HL-60 (cell line): ENCODE measurements around the gene L1CAM.
A peak's percentile ranks its signal among the peaks of the same experiment; 100 is the strongest.

Source experiments
- DNase-seq, 2 experiments: peaks; one replicate each; pipeline ENCODE4 v3.0.0-alpha.2; 2010 to 2020; ENCODE audit warnings: low read depth in 1 of 2, low spot score in 1 of 2
- H3K27ac ChIP-seq: fragments of 250-450 bp; sonication (Bioruptor Pico); replicated peaks from 2 replicates; pipeline ENCODE4 v1.5.1; 2020; ENCODE audit warnings: mild to moderate bottlenecking, moderate library complexity
- H3K27me3 ChIP-seq: fragments of 250-450 bp; sonication (Bioruptor Pico); 2 replicates; pipeline ENCODE4 v1.5.1; 2021; ENCODE audit warnings: mild to moderate bottlenecking, moderate library complexity; ENCODE audit not compliant: insufficient read depth, poor library complexity, severe bottlenecking
- H3K4me3 ChIP-seq: replicated peaks from 2 replicates; pipeline ENCODE4 v1.5.1; 2011; ENCODE audit warnings: mild to moderate bottlenecking, control low read depth, low read length; ENCODE audit not compliant: insufficient read depth
- CTCF ChIP-seq: IDR thresholded peaks from one replicate; pipeline ENCODE4 v1.5.1; 2011; ENCODE audit warnings: low read length, control low read depth, inconsistent platforms; ENCODE audit not compliant: insufficient read depth
- GABPA ChIP-seq: IDR thresholded peaks from 2 replicates; pipeline ENCODE4 v1.6.1; 2012; ENCODE audit warnings: low read depth
- POLR2AphosphoS5 ChIP-seq: IDR thresholded peaks from 2 replicates; pipeline ENCODE4 v1.6.1; 2012; ENCODE audit warnings: low read depth
- SPI1 ChIP-seq: IDR thresholded peaks from 2 replicates; pipeline ENCODE4 v1.6.1; 2012; ENCODE audit warnings: low read depth, mild to moderate bottlenecking, borderline replicate concordance
- TF ChIP-seq, protein P1 (sequence below): IDR thresholded peaks from 2 replicates; pipeline ENCODE4 v1.6.1; 2012; ENCODE audit warnings: low read depth; ENCODE audit not compliant: insufficient replicate concordance

Gene L1CAM

DNA sequence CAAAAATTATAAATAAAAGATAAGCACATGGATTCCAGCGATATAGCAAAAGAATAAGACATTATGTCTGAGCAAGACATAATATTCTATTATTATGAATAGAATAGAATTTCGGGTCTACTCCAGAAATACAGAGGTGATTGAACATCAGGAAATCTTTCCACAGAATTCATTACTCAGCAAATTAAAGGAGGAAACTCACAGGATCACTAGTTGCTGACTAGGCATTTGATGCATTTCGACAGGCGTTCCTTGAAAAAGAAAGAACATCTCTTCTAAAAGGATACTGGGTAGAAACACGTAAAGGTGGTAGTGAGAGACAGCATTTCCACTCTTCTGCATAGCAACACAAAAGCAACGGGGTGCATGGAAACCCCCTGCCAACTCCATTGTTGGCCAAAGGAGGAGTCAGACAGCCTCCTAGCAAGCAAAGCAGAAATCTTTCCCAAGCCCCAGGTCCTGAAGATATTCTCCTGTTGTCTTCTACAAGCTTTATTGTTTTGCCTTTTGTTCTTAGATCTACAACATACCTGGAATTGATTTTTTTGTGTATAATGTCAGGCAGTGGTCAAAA lies 41.4 kb downstream of the L1CAM start:
- Histone ChIP-seq H3K27ac (no peak overlapping the region), H3K27me3 (peaks cover 4% of the 10 kb centered on the region), H3K4me3 (no peak overlapping the region)
- no peak for TF ChIP-seq CTCF
- TF ChIP-seq SPI1 = no peak
- TF ChIP-seq, protein P1, sequence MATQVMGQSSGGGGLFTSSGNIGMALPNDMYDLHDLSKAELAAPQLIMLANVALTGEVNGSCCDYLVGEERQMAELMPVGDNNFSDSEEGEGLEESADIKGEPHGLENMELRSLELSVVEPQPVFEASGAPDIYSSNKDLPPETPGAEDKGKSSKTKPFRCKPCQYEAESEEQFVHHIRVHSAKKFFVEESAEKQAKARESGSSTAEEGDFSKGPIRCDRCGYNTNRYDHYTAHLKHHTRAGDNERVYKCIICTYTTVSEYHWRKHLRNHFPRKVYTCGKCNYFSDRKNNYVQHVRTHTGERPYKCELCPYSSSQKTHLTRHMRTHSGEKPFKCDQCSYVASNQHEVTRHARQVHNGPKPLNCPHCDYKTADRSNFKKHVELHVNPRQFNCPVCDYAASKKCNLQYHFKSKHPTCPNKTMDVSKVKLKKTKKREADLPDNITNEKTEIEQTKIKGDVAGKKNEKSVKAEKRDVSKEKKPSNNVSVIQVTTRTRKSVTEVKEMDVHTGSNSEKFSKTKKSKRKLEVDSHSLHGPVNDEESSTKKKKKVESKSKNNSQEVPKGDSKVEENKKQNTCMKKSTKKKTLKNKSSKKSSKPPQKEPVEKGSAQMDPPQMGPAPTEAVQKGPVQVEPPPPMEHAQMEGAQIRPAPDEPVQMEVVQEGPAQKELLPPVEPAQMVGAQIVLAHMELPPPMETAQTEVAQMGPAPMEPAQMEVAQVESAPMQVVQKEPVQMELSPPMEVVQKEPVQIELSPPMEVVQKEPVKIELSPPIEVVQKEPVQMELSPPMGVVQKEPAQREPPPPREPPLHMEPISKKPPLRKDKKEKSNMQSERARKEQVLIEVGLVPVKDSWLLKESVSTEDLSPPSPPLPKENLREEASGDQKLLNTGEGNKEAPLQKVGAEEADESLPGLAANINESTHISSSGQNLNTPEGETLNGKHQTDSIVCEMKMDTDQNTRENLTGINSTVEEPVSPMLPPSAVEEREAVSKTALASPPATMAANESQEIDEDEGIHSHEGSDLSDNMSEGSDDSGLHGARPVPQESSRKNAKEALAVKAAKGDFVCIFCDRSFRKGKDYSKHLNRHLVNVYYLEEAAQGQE = no peak
- TF ChIP-seq GABPA = no peak
- TF ChIP-seq POLR2AphosphoS5 = no peak
- DNase-seq = no peak

GRCh38 chrX:153836921-153837320 lies 49.1 kb downstream of the L1CAM start:
- TF ChIP-seq GABPA = no peak
- no peak for TF ChIP-seq POLR2AphosphoS5
- TF ChIP-seq CTCF = no peak
- TF ChIP-seq, protein P1 = no peak
- TF ChIP-seq SPI1 = no peak
- Histone ChIP-seq H3K4me3 (no peak overlapping the region), H3K27me3 (no peaks in the 10 kb centered on the region), H3K27ac (no peak overlapping the region)
- DNase-seq = no peak

GRCh38 chrX:153832728-153833127 lies 53.2 kb downstream of the L1CAM start:
- Histone ChIP-seq H3K27me3 (peaks cover 15% of the 10 kb centered on the region), H3K27ac (no peak overlapping the region), H3K4me3 (no peak overlapping the region)
- no peak for DNase-seq
- TF ChIP-seq, protein P1 = peak; percentile 81
- TF ChIP-seq POLR2AphosphoS5 = no peak
